Activated CD4-positive, CD25-positive, alpha-beta regulatory T cell treated with anti-CD3 and anti-CD28 coated beads, Interleukin-2, amount 50 U/mL, for 24 hours (primary cell): ENCODE data around the gene MAS1L.

Experiments
- ATAC-seq, 2 donors: fragments of 150-1000 bp; cut with Tn5 transposase; one replicate each; pipeline ENCODE4 v1.10.0; 2021; ENCODE audit warnings: mild to moderate bottlenecking in 1 of 2, moderate library complexity in 1 of 2

The MAS1L gene

GRCh38 chr6:29509711-29510110 is 22.0 kb upstream of the MAS1L start:
- ATAC-seq = no peak

- ATAC-seq = peak; percentile 33 to 64
These were observed 21.5 kb upstream of the MAS1L start for GRCh38 chr6:29509239-29509638.

DNA sequence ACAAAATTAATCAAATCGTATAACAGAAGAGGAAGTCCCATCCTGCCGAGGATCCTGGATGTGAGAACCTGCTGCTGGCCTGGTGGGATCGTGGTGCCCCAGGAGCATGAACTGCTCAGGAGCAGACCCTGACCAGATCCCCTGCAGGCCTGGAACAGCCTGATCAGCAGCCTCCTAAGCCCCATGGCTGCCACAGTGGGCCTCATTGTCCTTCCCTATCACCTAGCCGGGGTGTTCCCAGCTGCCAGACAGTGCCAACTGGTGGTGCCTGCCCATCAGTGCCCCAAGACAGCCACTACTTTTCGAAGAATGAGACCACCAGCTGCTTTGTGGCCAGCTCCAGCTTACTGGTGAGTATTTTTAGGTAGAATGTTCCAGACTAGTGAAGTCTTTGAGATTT is 19.6 kb upstream of the MAS1L start:
- ATAC-seq = no peak

GRCh38 chr6:29506446-29507067 is 18.8 kb upstream of the MAS1L start:
- ATAC-seq = no peak

GRCh38 chr6:29505808-29506207 is 18.1 kb upstream of the MAS1L start:
- no peak for ATAC-seq

DNA sequence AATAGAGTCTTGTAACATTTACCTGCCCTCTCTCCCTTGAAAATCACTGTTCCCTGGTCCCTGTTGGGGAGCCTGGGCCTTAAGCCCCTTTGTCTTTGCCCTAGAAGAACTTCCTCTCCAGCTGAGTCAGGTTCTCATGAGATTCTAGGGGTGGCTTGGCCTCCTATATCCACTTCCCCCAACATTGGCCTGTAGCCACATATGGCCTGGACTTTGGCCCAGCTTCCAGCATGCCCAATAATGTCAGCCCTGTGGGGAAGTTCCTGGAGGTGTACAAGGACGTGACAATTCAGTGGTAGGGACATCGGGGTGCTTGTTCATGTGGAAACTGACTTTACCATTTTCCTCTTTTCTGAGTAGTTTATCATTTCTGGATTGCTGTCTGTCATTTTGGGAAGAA is 17.2 kb upstream of the MAS1L start:
- no peak for ATAC-seq

DNA sequence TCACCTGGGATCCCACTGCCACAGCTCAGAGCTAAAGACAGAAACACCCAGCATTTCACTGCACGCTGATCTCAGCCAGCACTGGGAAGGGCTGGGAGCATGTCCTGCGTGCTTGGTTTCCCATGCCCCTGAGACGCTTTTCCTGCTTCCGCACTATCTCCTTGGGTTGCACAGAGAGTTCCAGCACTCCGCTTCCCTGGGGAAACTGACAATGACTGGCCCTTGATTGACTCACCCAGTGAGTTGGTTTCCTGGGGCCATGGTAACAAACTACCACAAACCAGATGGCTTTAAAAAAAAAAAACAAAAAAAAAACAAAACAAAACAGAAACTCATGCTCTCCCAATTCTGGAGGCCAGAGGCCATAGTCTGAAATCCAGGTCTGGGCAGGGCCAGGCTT is 14.8 kb upstream of the MAS1L start:
- ATAC-seq = no peak

DNA sequence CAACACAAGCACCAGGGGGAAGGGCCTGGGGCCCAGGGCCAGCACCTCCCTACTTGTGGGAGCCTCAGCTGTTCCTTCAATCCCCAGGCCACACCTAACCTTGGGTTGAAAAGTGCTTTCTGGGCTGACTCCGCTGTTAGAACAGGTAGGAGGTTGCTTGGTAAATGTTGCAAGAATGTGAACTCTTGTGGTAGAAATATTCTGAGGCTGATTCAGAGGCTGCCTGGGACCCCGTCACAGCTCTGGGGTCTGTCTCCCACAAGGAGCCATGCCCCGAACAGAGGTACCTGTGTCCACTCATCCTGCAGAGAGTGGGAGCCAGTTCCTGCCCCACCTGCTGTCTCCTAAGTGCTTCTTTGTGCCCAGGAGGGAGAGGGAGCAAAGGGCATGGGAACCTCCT is 14.4 kb upstream of the MAS1L start:
- ATAC-seq = no peak

DNA sequence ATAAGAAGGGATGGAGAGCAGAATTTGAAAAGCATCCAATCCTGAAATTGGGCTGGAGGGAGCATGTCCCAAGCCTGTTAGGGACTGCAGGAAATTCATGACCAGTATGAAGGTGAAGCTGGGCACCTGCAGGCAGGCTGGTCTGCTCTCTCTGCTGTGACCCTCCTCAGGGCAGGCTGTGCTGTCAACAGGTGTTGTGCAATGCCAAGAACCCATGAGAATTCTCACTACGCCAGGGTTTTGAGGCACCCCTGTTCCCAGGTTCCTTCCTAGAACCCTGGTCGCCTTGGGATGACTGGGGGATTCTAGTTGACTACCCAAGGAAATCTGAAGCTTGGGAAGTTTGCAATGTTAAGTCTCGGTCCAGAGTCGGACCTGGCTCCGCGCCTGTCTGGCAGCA is 13.3 kb upstream of the MAS1L start:
- ATAC-seq = no peak

DNA sequence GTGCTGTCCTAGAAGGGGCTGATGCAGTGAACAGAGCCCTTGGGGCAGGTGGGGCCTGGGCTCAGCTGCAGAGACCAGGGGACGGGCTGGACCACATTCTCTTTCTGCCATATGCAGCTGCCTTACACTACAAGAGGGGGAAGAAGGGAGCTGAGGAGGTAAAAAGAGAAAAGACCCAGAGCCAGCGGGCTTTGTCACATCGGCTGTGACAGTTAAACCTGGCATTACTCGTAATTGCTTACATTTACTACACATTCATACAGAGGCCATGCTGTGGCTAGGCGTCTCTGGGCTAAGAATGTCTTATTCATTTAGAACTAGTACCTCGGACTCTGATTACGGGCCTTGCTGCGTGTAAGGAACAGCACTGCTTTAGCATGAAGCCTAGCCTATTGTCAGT is 12.8 kb upstream of the MAS1L start:
- ATAC-seq = no peak

- ATAC-seq = no peak
These were observed 11.9 kb upstream of the MAS1L start for GRCh38 chr6:29499704-29500103.

DNA sequence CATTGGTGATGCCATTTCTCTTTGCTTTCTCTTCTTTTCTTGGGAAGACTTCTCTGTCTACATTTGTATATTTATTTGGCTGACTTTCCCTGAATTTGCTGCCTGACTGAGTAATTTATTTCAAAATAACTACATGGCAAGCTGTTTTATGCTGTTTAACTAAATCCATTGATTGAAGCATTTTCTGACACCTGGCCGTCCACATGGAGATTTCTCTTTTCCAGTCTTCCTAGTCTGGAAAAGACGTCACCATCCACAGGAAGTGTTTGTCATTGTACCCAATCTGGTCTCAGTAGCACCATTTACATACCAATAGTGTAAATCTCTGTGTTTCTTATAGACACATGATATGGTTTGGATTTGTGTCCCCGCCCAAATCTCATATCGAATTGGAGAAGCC is 9.2 kb upstream of the MAS1L start:
- ATAC-seq = no peak

- no peak for ATAC-seq
These were observed 7.8 kb upstream of the MAS1L start for GRCh38 chr6:29495571-29495970.

DNA sequence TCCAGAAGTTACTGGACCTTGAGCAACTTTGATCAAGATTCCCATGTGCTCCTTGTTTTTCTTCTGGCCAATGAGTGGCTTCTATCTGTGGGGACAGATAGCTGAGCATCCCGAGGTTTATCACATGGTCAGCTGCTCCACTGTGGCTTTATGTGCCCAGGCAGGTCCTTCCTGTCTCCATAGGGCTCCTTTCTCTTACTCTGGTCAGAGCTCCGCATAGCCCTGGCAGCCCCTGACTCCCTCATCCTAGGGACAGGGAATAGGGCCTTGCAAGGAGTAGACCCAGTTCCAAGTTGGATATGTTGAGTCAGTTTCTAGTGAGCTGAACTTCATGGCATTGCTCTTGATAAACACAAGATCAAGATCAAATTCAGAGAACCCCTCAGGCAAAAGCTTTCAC is 6.4 kb upstream of the MAS1L start:
- no peak for ATAC-seq

DNA sequence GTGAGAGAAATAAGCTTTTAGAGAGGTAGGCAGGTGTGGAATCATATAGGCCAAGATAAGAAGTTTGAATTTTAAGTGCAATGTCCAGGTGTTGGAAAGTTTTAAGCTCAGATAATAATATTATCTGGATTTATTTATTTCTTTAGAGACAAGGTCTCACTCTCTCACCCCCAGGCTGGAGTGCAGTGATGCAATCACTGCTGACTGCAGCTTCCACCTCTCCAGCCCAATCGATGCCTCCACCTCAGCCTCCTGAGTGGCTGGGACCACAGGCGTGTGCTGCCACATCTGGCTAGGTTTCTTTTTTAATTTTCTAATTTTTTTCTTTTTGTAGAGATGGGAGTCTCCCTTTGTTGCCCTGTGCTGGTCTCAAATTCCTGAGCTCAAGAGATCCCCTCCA is 5.5 kb upstream of the MAS1L start:
- no peak for ATAC-seq

DNA sequence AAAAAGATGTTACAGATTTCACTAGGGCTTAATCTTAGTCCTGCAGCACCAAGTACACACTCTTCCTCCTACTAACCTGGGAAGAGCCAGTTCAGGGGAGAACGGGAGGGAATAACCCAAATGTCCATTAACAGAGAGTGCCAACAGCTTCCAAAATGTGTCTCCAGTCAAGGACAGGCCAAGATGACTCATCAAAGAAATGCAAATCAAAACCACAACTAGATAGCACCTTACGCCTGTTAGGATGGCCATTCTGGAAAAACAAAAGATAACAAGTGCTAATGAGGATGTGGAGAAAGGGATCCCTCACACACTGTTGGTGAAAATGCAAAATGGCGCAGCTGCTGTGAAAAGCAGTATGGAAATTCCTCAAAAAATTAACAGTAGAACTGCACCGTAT is 3.8 kb upstream of the MAS1L start:
- ATAC-seq = no peak

GRCh38 chr6:29490552-29490951 is 2.8 kb upstream of the MAS1L start:
- ATAC-seq = no peak

- ATAC-seq = no peak
These were observed 2.3 kb upstream of the MAS1L start for GRCh38 chr6:29490055-29490454.

DNA sequence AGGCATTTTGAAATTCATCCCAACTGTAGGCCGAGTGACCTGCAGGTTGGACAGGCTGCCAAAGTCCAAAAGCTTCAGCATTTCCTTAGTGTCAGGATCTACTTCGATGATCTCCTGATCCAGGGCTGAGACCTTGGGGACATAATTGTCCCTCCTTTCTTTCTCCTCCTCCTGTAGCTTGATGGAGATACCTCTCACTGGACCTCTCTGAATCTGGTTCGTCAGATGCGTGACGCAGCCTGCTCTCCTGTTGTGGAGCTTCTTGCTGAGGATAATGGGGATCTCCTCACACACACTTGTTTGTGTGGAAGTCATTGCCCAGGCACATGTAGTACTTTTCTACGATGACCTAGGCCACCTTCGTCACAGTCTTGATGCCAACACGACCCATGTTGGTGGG is 1.5 kb upstream of the MAS1L start:
- ATAC-seq = no peak

DNA sequence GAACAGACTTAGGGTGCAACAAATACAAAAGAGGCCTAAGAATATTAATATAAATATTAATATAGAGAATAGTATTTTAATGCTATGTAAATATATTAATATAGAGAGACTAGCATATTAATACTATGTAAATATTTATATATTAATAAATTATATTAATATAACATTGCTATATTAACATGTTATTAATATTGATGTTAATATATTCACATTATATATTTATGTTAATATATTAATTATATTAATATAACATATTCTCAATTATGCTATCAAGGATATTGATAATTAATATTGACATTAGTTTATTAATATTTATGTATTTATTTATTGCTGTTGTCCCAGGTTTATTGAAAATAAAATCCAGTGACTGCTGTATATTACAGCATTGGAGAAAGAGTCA is 1.1 kb upstream of the MAS1L start:
- no peak for ATAC-seq

- no peak for ATAC-seq
These were observed 625 bp downstream of the MAS1L start for GRCh38 chr6:29487131-29487530.

- ATAC-seq = no peak
These were observed 1.2 kb downstream of the MAS1L start for GRCh38 chr6:29486577-29486976.

DNA sequence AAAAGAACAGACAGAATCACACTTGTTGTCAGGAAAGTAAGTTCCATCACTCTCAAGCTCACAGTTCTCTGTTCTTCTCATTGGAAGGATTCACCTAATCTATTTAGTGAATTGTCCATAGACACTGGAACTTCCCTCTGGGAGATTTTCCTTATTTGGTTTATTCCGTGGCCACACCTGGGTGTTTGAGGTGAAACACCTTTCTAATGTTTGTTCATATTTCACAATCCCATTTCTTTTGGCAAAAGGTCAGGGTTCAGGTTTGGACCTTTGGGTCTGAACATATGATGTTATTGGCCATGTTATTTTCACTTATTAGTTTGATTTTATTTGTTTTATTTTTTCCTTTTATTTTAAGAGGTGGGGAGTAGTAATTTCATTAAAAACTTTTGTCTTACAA is 4.0 kb downstream of the MAS1L start:
- ATAC-seq = no peak

- no peak for ATAC-seq
These were observed 4.6 kb downstream of the MAS1L start for GRCh38 chr6:29483186-29483585.

- no peak for ATAC-seq
These were observed 8.2 kb downstream of the MAS1L start for GRCh38 chr6:29479560-29479959.

DNA sequence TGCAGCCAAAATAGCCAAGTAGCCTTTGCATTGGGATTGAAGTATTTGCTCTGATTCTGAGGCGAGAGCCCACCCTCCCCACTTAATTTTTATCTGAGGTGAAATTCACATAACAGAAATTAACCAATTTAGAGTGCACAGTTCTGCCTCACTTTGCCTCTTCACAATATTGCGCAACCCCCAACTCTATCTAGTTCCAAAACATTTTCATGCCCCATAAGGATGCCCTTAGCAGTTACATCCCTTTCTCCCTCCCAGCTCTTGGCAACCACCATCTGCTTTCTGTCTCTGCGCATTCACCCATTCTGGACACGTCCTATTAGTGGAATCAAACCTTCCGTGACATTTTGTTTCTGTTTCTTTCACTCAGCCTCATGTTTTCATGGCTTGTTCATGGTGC is 9.0 kb downstream of the MAS1L start:
- ATAC-seq = no peak
